ENCODE results near the gene IL1RAPL2.

GRCh38 chrX:104762641-104763040, 196.6 kb downstream of the IL1RAPL2 start:
- no peak for TF ChIP-seq CTCF (IDR thresholded peaks at IDR 0.05)
- no peak for TF ChIP-seq POLR2A (IDR thresholded peaks at IDR 0.05; ENCODE audit: low read depth)

All from esophagus muscularis mucosa (tissue), 3 donors.